Medulla oblongata (tissue), 1 donor: ENCODE measurements around the gene EGR1.
"Not testable (repeated sequence)": the region's sequence is repeated elsewhere in the genome, so short reads cannot be mapped to it uniquely, and the experiment has no call there.

Source experiments
- DNase-seq: peaks from one replicate; pipeline ENCODE4 v3.0.0-alpha.2; 2015; ENCODE audit errors: extremely low spot score

EGR1 gene

GRCh38 chr5:138469540-138470321 lies 4.5 kb downstream of the EGR1 start:
- no peak for DNase-seq

- DNase-seq, result no peak
Measured at GRCh38 chr5:138470322-138471051, 5.2 kb downstream of the EGR1 start.

DNA sequence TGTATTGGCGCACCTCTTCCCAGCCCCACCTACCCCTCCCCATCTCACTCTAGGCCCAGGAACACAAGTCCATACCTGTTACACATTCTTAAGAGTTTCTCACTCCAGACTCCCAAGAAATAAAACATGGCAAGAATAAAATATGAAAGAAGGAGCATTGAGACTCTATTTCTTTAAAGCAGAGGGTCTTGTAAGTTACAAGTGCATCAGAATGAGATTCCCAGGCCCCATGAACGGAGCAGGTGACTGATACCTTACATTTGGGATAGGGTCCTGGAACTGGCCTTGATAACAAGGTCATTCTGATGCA lies 5.7 kb downstream of the EGR1 start:
- DNase-seq, result no peak

DNA sequence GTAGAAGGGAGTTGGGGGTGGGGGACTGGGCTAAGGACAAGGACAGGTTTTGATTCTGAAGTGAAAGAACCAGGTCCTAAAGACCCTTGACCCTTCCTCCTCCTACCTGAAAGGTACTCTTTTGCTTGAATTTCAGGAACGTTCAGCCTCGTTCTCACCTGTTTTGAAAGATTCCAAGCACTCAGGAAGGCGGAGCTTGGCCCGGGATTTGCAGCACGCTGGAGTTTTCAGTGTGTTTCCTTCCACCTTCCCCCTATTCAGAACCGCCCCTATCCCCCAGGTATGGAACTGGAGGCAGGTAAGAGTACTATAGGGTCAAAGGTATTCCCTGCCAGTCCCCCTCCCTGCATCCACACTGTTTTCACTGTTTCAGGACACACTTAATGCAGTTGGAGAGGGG lies 7.1 kb downstream of the EGR1 start:
- no peak for DNase-seq

DNA sequence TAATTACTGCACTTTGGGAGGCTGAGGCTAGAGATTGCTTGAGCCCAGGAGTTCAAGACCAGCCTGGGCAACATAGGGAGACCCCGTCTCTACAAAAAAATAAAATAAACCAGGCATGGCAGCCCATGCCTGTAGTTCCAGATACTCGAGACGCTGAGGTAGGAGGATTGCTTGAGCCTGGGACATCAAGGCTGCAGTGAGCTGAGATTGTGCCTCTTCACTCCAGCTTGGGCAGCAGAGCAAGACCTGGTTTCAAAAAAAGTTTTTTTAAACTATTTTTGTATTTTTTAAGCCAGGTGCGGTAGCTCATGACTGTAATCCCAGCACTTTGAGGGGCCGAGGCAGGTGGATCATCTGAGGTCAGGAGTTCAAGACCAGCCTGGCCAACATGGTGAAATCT lies 7.9 kb downstream of the EGR1 start:
- DNase-seq, result not testable (repeated sequence)

- DNase-seq, result no peak
Measured at GRCh38 chr5:138476918-138477317, 11.6 kb downstream of the EGR1 start.

DNA sequence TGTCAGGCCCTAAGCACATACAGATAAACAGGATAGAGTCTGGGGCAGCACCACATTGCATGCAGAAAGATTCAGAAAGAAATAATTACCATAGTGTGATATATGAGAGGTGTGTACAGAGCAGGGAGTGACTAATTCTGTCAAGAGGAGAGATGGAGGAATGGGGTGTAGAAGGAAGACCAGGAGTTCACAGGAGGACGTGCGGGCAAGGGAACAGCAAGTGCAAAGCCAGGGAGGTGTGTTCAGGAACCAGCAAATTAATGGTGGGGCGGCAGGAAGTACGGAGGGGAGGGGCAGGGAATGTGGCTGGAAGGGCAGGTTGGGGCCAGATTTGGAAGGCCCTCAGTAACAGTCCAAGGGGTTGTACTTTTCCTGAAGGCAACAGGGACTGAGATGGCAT lies 17.4 kb downstream of the EGR1 start:
- no peak for DNase-seq

DNA sequence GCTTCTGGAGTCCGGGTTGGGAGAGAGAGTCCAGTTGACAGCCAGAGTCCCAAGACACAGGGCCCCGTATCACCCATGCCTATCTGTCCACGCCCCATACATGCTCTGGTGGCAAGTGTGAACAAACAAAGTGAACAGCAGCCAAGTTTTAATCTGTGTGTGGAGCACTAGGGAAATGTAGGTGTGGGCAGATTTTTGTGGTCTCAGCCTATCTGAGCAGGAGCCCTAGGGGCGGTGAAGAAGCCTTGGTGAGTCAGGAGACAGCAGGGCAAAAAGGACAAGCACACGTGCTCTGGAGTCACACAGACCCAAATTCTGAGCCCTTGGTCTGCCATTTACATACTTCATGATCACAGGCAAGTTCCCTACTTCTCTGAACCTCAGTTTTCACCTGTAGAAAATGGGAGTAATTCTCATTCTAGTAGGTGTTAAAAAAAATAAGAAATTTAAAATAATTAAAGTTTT lies 23.2 kb downstream of the EGR1 start:
- no peak for DNase-seq

DNA sequence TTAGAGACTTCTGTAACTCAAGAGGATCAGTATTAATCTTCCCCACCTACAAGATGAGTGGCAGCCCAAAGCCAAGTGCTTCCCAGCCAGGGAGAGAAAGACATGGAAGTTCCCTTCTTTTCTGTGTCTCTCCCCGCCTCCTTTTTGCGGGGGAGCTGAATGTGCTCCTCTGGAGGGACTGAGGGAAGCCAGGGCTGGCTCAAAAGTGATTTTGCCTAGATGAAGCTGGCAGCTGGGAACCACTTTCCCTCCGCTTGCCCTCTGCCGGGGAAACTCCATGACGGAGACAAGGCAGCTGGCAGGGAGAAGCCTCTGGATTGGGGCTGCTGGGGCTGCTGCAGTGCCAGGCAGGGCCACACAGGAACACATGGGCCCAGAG lies 24.4 kb downstream of the EGR1 start:
- peak; percentile 76 for DNase-seq

DNA sequence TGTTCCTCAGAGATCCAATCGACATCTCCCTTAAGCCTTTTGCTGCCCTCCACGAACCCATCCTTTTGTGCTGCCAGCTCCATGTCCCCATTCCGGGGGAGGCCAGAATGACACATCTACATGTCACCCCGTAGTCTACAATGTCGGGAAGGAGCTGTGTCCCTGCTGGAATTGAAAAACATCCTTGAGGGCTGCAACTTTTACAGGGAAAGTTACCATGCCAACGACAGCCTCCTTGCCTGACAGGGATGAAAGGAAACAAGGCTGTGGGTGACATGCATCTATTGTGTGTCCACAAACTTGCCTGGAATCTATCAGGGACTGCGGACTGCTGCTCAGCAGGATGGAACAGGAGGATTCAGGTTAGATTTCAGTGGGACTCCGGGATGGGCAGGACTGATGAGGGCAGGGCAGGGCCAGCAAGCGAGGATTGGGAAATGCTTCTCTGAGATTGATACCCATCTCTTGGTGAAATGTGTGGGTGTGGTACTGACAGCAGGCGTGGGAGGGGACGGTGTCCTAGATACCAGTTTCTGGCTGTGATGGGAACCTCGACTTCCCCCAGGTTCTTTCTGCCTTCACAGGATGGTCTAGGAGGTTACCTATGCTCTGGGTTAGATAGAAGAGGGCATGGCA lies 25.5 kb downstream of the EGR1 start:
- no peak for DNase-seq

DNA sequence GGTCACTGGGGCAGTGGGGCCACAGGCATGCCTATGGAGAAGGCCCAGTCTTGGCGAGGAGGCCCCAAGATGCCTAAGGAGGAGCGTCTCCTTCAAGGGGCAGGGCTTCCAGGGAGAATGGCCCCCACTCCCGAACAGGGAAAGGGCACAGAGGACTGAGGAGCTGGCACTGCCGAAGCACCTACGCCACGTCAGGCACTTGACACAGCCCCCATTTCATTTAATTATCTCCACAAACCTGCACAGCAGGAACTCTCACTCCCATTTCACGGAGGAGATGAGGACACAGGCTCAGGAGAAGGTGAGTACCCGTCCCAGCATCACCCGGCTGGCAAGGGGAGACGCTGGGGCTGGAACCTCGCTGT lies 26.0 kb downstream of the EGR1 start:
- no peak for DNase-seq

DNA sequence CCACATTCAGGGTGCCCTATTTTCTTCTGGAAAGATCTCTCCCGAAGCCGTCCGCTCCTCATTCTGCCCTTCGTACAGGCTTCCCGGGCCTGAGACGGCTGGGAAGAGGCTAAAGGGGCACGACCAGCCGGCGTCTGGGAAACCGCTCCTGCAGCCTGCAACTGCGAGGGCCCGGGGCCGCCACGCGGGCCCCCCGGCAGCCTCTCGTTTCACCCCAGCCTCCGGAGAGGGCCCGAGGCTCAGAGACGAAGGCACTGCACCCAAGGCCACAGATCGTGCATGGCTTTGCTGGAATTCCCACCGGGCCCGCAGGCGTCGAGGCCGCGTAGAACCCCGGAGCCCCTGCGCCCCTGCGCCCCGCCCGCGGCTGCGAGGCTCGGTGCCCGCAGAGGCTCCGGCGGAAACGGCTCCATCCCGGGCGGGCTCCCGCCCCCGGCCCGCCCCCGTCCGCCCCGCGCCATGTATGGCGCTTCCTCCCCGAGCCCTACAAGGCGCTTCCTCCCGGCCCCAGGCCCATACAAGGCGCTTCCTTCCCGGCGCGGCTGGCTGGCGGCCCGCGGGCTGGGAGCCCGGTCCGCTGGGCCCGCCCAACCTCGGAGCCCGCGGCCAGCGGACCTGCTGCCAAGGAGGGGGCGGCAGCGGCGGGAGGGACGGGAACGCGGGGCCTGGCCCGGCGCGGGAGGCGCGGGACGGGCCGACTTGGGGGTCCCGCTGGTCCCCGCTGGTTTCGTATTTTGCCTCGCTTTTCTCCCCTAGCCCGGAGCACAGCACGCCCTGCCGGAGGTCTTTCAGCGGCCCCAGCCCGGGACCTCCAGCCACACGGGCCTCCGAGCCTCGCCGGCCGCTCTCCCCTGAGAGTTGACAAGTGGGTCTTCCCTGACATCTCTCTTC lies 26.6 kb downstream of the EGR1 start:
- peak; percentile 95 for DNase-seq

- DNase-seq, result no peak
Measured at GRCh38 chr5:138492560-138493045, 27.3 kb downstream of the EGR1 start.

- DNase-seq, result no peak
Measured at GRCh38 chr5:138495351-138495750, 30.1 kb downstream of the EGR1 start.

DNA sequence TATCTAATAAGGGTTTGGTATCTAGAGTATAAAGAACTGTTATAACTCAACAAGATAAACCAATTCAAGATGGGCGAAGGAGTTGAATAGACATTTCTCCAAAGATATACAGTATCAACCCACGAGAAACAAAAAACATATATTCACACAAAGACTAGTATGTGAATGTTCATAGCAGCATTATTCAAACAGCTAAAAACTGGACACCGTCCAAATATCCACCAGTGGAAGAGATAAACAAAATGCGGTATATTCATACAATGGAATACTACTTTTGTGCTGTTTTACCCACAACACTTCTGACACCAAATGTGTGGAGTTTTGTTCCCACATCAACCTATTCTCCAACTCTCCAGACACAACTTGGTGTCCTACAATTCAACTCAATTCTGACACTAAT lies 33.1 kb downstream of the EGR1 start:
- no peak for DNase-seq

GRCh38 chr5:138502121-138502520 lies 36.8 kb downstream of the EGR1 start:
- DNase-seq, result peak; percentile 32

DNA sequence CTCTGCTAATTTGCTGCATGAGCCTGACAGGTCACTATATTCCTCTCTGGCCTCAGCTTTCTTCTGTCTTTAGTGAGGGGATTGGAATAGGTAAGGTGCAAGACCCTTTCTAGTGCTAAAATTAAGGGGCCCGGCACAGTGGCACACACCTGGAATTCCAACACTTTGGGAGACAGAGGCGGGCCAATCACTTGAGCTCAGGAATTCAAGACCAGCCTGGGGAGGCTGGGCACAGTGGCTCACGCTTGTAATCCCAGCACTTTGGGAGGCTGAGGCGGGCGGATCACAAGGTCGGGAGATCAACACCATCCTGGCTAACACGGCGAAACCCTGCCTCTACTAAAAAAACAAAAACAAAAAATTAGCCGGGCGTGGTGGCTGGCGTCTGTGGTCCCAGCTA lies 37.2 kb downstream of the EGR1 start:
- DNase-seq, result no peak

DNA sequence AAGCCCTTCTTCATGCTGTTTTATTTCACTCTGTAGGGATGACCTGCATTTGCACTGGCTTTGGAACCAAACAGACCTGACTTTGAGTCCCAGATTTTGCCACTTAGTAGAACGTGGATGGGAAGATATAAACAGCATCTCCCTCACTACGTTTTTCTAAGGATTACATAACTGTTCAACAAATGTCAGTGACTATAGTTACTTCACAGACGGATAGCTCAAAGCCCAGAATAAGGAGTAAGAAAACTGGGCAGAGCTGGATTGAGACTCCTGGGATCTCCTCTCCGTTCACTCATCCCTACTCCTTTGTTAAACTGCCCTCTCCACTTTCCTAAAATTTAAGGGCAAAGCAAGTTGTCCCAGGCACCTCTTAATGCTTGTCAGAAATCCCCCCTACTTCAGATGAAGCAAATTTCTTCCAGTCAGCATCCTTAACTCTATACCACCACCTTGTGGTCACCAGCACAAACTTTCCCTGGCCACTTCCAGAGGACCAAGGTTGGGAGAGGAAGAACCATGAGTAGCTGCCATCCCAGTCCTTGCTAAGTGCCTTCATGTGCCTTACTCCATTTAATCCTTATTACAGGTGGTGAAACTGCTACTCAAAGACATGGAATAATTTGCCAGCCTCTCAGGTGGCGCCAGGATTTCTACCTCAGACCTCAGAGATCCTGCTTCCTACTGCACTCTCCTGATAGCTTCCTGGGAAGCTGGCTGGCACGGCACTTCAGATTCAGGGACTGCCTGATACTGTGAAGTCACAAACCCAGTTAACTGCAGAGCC lies 38.4 kb downstream of the EGR1 start:
- DNase-seq, result peak; percentile 81

GRCh38 chr5:138504799-138505198 lies 39.5 kb downstream of the EGR1 start:
- peak; percentile 49 for DNase-seq

DNA sequence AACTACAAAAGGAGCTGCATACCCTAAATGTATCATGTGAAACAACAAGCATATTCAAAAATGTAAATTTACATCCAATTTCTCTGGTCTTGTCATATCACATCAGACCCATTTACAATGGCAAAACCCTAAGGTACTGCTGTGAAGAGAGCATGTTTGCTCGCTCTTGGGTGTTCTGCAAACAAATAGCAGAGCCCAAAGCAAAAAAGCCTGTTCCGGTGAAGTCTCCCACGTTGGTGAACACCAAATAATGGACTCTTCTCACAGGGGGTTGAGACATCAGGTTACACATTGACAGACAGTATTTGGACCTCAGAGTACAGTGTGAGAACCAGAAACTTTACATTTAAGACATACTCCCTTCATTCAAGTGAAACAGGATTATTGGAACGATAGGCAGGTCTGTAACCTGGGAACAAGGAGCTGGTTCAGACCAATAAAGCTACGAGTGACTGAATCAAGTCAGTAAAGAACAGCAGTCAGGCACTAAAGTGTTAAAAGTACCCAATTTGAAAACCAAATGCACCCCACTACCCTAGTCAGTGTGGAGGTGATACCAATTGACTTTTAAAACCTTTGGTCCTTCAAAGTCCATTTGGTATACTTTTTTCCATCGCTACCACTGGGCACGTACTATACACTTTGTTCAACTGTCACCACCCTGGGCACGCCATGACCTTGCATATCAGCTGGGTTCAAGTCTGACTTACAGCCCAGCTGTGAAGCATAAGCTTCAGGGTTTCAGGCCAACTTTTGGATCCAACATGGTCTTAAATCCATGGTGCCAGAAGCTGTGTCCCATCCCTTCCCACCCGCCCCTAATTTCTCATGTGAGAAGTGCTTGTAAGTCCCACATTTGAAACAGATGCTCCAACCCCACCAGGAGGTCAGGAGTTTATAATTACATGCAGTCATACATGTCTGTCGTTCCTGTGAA lies 41.4 kb downstream of the EGR1 start:
- DNase-seq, result no peak
